ENCODE results near the gene CLOCK.

CLOCK gene

GRCh38 chr4:55539658-55540057 lies 7.1 kb downstream of the CLOCK start:
- no peak for DNase-seq (ENCODE audit: low spot score)

- no peak for DNase-seq (ENCODE audit: low spot score)
Observed at GRCh38 chr4:55538531-55538930, 8.2 kb downstream of the CLOCK start.

GRCh38 chr4:55534306-55534705 lies 12.4 kb downstream of the CLOCK start:
- DNase-seq (ENCODE audit: low spot score), result no peak

- DNase-seq (ENCODE audit: low spot score), result no peak
Observed at GRCh38 chr4:55530691-55531090, 16.0 kb downstream of the CLOCK start.

GRCh38 chr4:55530167-55530566 lies 16.5 kb downstream of the CLOCK start:
- no peak for DNase-seq (ENCODE audit: low spot score)

- DNase-seq (ENCODE audit: low spot score), result no peak
Observed at GRCh38 chr4:55528491-55528890, 18.2 kb downstream of the CLOCK start.

GRCh38 chr4:55524844-55525571 lies 21.7 kb downstream of the CLOCK start:
- no peak for DNase-seq (ENCODE audit: low spot score)

- DNase-seq (ENCODE audit: low spot score), result no peak
Observed at GRCh38 chr4:55518442-55518841, 28.3 kb downstream of the CLOCK start.

GRCh38 chr4:55517526-55518229 lies 29.0 kb downstream of the CLOCK start:
- DNase-seq (ENCODE audit: low spot score), result no peak

- no peak for DNase-seq (ENCODE audit: low spot score)
Observed at GRCh38 chr4:55512922-55513571, 33.7 kb downstream of the CLOCK start.

GRCh38 chr4:55512077-55512476 lies 34.6 kb downstream of the CLOCK start:
- no peak for DNase-seq (ENCODE audit: low spot score)

GRCh38 chr4:55510685-55511084 lies 36.0 kb downstream of the CLOCK start:
- no peak for DNase-seq (ENCODE audit: low spot score)

- no peak for DNase-seq (ENCODE audit: low spot score)
Observed at GRCh38 chr4:55509266-55509665, 37.4 kb downstream of the CLOCK start.

GRCh38 chr4:55507612-55508011 lies 39.1 kb downstream of the CLOCK start:
- DNase-seq (ENCODE audit: low spot score), result no peak

- DNase-seq (ENCODE audit: low spot score), result peak; percentile 13
Observed at GRCh38 chr4:55503169-55503568, 43.5 kb downstream of the CLOCK start.

- no peak for DNase-seq (ENCODE audit: low spot score)
Observed at GRCh38 chr4:55500072-55500471, 46.6 kb downstream of the CLOCK start.

- DNase-seq (ENCODE audit: low spot score), result no peak
Observed at GRCh38 chr4:55499495-55499894, 47.2 kb downstream of the CLOCK start.

- no peak for DNase-seq (ENCODE audit: low spot score)
Observed at GRCh38 chr4:55498051-55498450, 48.7 kb downstream of the CLOCK start.

- DNase-seq (ENCODE audit: low spot score), result peak; percentile 12
Observed at GRCh38 chr4:55491486-55491885, 55.2 kb downstream of the CLOCK start.

- no peak for DNase-seq (ENCODE audit: low spot score)
Observed at GRCh38 chr4:55488716-55489115, 58.0 kb downstream of the CLOCK start.

- no peak for DNase-seq (ENCODE audit: low spot score)
Observed at GRCh38 chr4:55485821-55486220, 60.9 kb downstream of the CLOCK start.

GRCh38 chr4:55483315-55483714 lies 63.4 kb downstream of the CLOCK start:
- DNase-seq (ENCODE audit: low spot score), result no peak

All from AG08396 (cell line).